GM12878 (cell line): Measurements from ENCODE around the gene CYTL1.

Experiments
- BCLAF1 ChIP-seq: fragments of 450-650 bp; IDR thresholded peaks from 2 replicates; pipeline ENCODE4 v1.6.1; 2017; ENCODE audit warnings: antibody characterized with exemption, mild to moderate bottlenecking, moderate library complexity
- CHD1 ChIP-seq: IDR thresholded peaks from 2 replicates; pipeline ENCODE4 v1.6.1; 2012; ENCODE audit warnings: low read depth, low read length, improper control_type of control experiment
- CTCF ChIP-seq, 3 experiments: IDR thresholded peaks in 2 of 3; conservative IDR thresholded peaks in 1 of 3; 2 replicates each; pipeline ENCODE4 v1.5.1; 2011; ENCODE audit warnings: low read depth in 3 of 3, low read length in 3 of 3, mild to moderate bottlenecking in 3 of 3, control low read depth in 2 of 3, moderate library complexity in 2 of 3, inconsistent platforms in 1 of 3, mixed read lengths in 1 of 3; ENCODE audit not compliant: control insufficient read depth in 2 of 3, insufficient read depth in 1 of 3; ENCODE audit errors: extremely low read depth in 1 of 3
- EP300 ChIP-seq, 2 experiments: fragments of 150-350 bp in 1 of 2; IDR thresholded peaks; 2 replicates each; pipeline ENCODE4 v1.6.1; 2011 to 2012; ENCODE audit warnings: low read depth in 2 of 2, low read length in 2 of 2, borderline replicate concordance in 1 of 2, improper control_type of control experiment in 1 of 2, inconsistent platforms in 1 of 2; ENCODE audit not compliant: control insufficient read depth in 1 of 2
- EZH2 ChIP-seq: IDR thresholded peaks from 2 replicates; pipeline ENCODE4 v1.6.1; 2012; ENCODE audit warnings: low read depth, mild to moderate bottlenecking, control low read depth, inconsistent platforms, low read length, borderline replicate concordance; ENCODE audit not compliant: control insufficient read depth
- MEF2B ChIP-seq: fragments of 450-650 bp; IDR thresholded peaks from 2 replicates; pipeline ENCODE4 v1.6.1; 2018; ENCODE audit warnings: mild to moderate bottlenecking, moderate library complexity; ENCODE audit not compliant: partially characterized antibody, poor library complexity, severe bottlenecking
- PKNOX1 ChIP-seq: fragments of 450-650 bp; IDR thresholded peaks from 2 replicates; pipeline ENCODE4 v1.6.1; 2016; ENCODE audit warnings: mild to moderate bottlenecking
- POLR2AphosphoS5 ChIP-seq: IDR thresholded peaks from 2 replicates; pipeline ENCODE4 v1.6.1; 2011; ENCODE audit warnings: mild to moderate bottlenecking, low read length, inconsistent platforms
- RELA ChIP-seq: fragments of 450-650 bp; IDR thresholded peaks from 2 replicates; pipeline ENCODE4 v1.8.0; 2014; ENCODE audit warnings: borderline replicate concordance; ENCODE audit not compliant: partially characterized antibody
- REST ChIP-seq: IDR thresholded peaks from 2 replicates; pipeline ENCODE4 v1.6.1; 2012; ENCODE audit warnings: mild to moderate bottlenecking, low read depth, low read length
- SPI1 ChIP-seq: IDR thresholded peaks from 2 replicates; pipeline ENCODE4 v1.6.1; 2011; ENCODE audit warnings: low read depth, mild to moderate bottlenecking, low read length, moderate library complexity, borderline replicate concordance; ENCODE audit not compliant: insufficient read depth
- TAF1 ChIP-seq: IDR thresholded peaks from 2 replicates; pipeline ENCODE4 v1.6.1; 2011; ENCODE audit warnings: mild to moderate bottlenecking, low read depth, low read length, borderline replicate concordance

GRCh38 chr4:4968161-4968725 is 51.0 kb downstream of the CYTL1 start:
- no peak for TF ChIP-seq MEF2B
- TF ChIP-seq EP300 (IDR thresholded peaks at IDR 0.05; ENCODE audit: borderline replicate concordance in 1 of 2, control insufficient read depth in 1 of 2, low read depth in 2 of 2, low read length in 2 of 2): no peak
- no peak for TF ChIP-seq RELA
- no peak for TF ChIP-seq SPI1
- no peak for TF ChIP-seq EZH2
- no peak for TF ChIP-seq REST
- no peak for TF ChIP-seq BCLAF1
- TF ChIP-seq TAF1: no peak
- no peak for TF ChIP-seq PKNOX1
- TF ChIP-seq CTCF (IDR thresholded peaks at IDR 0.05 in 2 of 3, conservative IDR thresholded peaks at IDR 0.05 in 1 of 3; ENCODE audit: control insufficient read depth in 2 of 3, extremely low read depth in 1 of 3, insufficient read depth in 1 of 3, low read depth in 3 of 3, low read length in 3 of 3): no peak
- TF ChIP-seq CHD1: no peak
- no peak for TF ChIP-seq POLR2AphosphoS5
